ENCODE results near the gene LSM12. TPM values are rescaled to one million over a fixed set of nuclear protein-coding genes. Genes with fewer than 3 reads are reported as not detected.

LSM12 gene
- total and polyA plus RNA-seq, 2 of the 8 experiments (the other 6 are each of a cell fraction or from before 2014, with no cell fraction given): 69.8 to 142 TPM

- H3K27me3 ChIP-seq (replicated peaks in 1 of 4; ENCODE audit: control insufficient read depth in 3 of 4, extremely low read depth in 1 of 4, insufficient read depth in 3 of 4, low read length in 3 of 4): peaks cover 0 to 12% (median 11%) of the 10 kb centered on the region in 4 experiments; a peak in 6 of 7 replicates
- no peak for TF ChIP-seq ASH2L (IDR thresholded peaks at IDR 0.05; ENCODE audit: low read length)
Measured at GRCh38 chr17:44000141-44000860, 66.2 kb downstream of the LSM12 start.

More at GRCh38 chr17:44000141-44000860, 66.2 kb downstream of the LSM12 start:
- no peak overlapping the region for H3K4me3 ChIP-seq (ENCODE audit: extremely low read depth in 1 of 4, insufficient read depth in 2 of 4, low read depth in 3 of 4, low read length in 4 of 4)
- H2BK20ac ChIP-seq (ENCODE audit: low read length): no peak overlapping the region
- no peak overlapping the region for H2BK120ac ChIP-seq (replicated peaks; ENCODE audit: low read depth, low read length)
- H3K9me3 ChIP-seq (ENCODE audit: insufficient read depth in 2 of 2, low read depth in 1 of 2, low read length in 1 of 2): no peaks in the 10 kb centered on the region
- no peak overlapping the region for H3K14ac ChIP-seq (ENCODE audit: insufficient read length)
- H2AFZ ChIP-seq (ENCODE audit: low read length): no peak overlapping the region
- H3K56ac ChIP-seq (replicated peaks; ENCODE audit: insufficient read length, low read depth, low read length): no peak overlapping the region
- no peak overlapping the region for H2BK5ac ChIP-seq (ENCODE audit: low read depth, low read length)
- DNase-seq (ENCODE audit: low read depth in 1 of 2, low spot score in 2 of 2): no peak
- peaks cover 9% of the 10 kb centered on the region for H3K23me2 ChIP-seq (ENCODE audit: low read depth, low read length)
- peaks cover 0 to 2% of the 10 kb centered on the region in 2 experiments for H4K20me1 ChIP-seq (replicated peaks in 1 of 2; ENCODE audit: control insufficient read depth in 1 of 2, insufficient read depth in 2 of 2, low read length in 2 of 2)
- 95% methylated on average over 11 of the region's 12 CpGs; no CpG with 5 or more reads in 1 of the 2 experiments for WGBS, 2 experiments (ENCODE audit: extremely low coverage in 1 of 2, insufficient coverage in 1 of 2, insufficient read length in 1 of 2, insufficient replicate concordance in 2 of 2, low coverage in 1 of 2, low lambda C conversion rate in 2 of 2, missing lambda C conversion rate in 1 of 2)
- no peak overlapping the region for H2BK15ac ChIP-seq (ENCODE audit: low read length)
- no peak overlapping the region for H3K4ac ChIP-seq (replicated peaks; ENCODE audit: insufficient read length, low read depth, low read length)
- no peaks in the 10 kb centered on the region for H3K79me1 ChIP-seq (ENCODE audit: low read depth, low read length)
- H3K9ac ChIP-seq (replicated peaks in 1 of 4; ENCODE audit: extremely low read depth in 1 of 4, low read depth in 3 of 4, low read length in 3 of 4): no peak overlapping the region
- H4K91ac ChIP-seq (replicated peaks; ENCODE audit: insufficient read length, low read length): no peak overlapping the region
- no peak overlapping the region for H3K18ac ChIP-seq (ENCODE audit: extremely low read depth, low read length)
- no peak overlapping the region; the same call in 1 of the 2 replicates for H2AK5ac ChIP-seq (ENCODE audit: low read depth, low read length)
- no peaks in the 10 kb centered on the region for H3K79me2 ChIP-seq (ENCODE audit: control insufficient read depth in 1 of 2, insufficient read depth in 2 of 2, low read length in 2 of 2)
- no peak overlapping the region for H4K5ac ChIP-seq (ENCODE audit: insufficient read length, low read depth, low read length)
- no peak for FAIRE-seq
- no peak overlapping the region for H3K4me2 ChIP-seq (ENCODE audit: insufficient read depth in 1 of 2, low read depth in 2 of 2, low read length in 2 of 2)
- H3K23ac ChIP-seq (ENCODE audit: insufficient read length): no peak overlapping the region
- no peaks in the 10 kb centered on the region for H3K36me3 ChIP-seq (ENCODE audit: control insufficient read depth in 2 of 4, insufficient read depth in 4 of 4, low read length in 3 of 4)
- ChIA-PET POLR2A (ENCODE audit: partially characterized antibody) (interaction anchor here (2.1 kb wide), 1 partner anchor 66 kb away, joined by 8 read pairs; the partner anchor contains the start of gene LSM12), CTCF (ENCODE audit: partially characterized antibody) (interaction anchor here (0.6 to 22.7 kb wide), 8 partner anchors 17 to 1667 kb away, joined by 3 to 416 read pairs (median 4); partner anchors contain the start of gene PPY)
- H3K27ac ChIP-seq (ENCODE audit: low read depth, low read length): no peak overlapping the region
- H4K8ac ChIP-seq (ENCODE audit: extremely low read depth, insufficient read depth, low read length): no peak overlapping the region
- no peak overlapping the region for H2BK12ac ChIP-seq (ENCODE audit: low read depth, low read length)
- H3K4me1 ChIP-seq (replicated peaks in 1 of 4; ENCODE audit: control insufficient read depth in 3 of 4, insufficient read depth in 4 of 4, low read length in 3 of 4): peaks cover 0 to 5% (median 1%) of the 10 kb centered on the region in 4 experiments; a peak in 5 of 7 replicates

Data from H1 (cell line).